ENCODE measurements around the gene TINAG.

TINAG gene, protein sequence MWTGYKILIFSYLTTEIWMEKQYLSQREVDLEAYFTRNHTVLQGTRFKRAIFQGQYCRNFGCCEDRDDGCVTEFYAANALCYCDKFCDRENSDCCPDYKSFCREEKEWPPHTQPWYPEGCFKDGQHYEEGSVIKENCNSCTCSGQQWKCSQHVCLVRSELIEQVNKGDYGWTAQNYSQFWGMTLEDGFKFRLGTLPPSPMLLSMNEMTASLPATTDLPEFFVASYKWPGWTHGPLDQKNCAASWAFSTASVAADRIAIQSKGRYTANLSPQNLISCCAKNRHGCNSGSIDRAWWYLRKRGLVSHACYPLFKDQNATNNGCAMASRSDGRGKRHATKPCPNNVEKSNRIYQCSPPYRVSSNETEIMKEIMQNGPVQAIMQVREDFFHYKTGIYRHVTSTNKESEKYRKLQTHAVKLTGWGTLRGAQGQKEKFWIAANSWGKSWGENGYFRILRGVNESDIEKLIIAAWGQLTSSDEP

DNA sequence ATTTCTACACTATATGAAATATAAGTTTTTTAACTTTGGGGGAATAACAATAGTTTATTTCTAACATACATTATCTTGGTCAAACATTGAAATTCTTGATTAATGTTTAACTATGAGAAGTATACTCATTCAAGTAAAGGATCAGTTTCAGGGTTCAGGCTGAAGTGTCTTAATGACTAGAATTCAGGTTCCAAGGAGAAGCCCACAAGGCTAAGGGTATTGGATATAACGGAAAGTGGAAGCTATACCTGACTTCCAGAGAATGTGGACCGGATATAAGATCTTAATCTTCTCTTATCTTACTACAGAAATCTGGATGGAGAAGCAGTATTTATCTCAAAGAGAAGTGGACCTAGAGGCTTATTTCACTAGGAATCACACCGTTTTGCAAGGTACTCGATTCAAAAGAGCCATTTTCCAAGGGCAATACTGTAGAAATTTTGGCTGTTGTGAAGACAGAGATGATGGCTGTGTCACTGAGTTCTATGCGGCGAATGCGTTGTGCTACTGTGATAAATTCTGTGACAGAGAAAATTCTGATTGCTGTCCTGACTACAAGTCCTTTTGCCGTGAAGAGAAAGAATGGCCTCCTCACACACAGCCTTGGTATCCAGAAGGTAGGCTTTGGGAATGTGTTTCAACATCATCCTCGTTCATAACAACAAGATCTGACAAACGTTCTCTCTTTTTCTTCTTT, at the start of gene TINAG:
TSS of gene TINAG (plus strand) at position 153 of the 697 bp plus-strand sequence. CDS start at position 263, 110 bp downstream.
- no peak for DNase-seq (ENCODE audit: low read depth)

DNA sequence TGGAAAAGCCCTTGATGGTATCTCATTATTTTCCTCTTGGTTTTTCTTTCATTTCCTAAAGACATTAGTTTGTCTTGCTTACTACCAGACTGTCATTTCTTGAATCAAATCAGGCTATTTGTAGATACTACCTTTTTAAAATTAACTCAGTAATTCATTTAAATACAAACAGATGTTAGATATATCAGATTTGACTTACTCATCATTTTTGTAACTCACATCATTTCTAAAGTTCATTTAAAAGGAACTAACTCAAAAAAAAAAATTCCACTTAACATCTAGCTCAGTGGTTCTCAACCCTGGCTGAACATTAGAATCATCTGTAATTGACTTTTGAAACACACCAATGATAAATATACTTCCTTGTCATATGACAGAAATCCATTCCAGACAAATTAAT, 48.2 kb upstream of the TINAG start:
- DNase-seq (ENCODE audit: low read depth): no peak

DNA sequence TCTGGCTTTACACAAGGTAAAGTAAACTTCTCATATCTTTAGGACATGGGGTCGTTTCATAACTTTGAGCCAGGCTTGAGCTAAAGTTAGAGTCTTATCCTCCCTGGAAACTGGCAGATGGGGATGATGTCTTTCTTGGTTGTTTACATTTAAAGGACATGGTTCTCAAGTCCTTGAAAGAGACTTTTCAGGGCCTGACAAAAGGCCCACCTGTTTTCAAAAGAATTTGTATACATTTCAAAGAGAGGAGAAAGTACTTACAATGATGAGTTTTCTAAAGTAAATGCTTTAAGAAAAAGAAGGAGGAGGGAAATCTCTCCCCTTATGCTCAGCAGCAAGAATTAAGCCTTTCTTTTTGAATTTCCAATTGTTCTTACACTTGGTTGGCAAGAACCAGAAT, 45.7 kb upstream of the TINAG start:
- no peak for DNase-seq (ENCODE audit: low read depth)

DNA sequence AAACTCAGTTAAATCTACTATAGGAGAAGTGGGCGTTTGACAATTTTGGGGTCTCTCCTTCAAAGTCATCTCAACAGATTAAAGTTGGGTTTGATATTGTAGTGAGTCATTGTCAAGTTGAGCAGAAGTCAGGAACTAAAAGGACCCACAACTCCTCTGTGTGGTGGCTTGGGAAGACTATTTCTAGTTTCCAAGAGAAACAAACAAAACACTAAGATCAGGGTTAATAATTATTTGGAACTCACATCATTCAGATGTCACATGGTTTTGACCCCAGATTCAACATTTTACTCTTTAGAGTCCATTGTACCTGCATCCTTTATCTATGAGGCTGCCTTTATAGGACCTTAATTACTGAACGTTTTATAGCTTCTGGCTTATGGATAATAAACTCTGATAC, 45.3 kb upstream of the TINAG start:
- DNase-seq (ENCODE audit: low read depth): no peak

DNA sequence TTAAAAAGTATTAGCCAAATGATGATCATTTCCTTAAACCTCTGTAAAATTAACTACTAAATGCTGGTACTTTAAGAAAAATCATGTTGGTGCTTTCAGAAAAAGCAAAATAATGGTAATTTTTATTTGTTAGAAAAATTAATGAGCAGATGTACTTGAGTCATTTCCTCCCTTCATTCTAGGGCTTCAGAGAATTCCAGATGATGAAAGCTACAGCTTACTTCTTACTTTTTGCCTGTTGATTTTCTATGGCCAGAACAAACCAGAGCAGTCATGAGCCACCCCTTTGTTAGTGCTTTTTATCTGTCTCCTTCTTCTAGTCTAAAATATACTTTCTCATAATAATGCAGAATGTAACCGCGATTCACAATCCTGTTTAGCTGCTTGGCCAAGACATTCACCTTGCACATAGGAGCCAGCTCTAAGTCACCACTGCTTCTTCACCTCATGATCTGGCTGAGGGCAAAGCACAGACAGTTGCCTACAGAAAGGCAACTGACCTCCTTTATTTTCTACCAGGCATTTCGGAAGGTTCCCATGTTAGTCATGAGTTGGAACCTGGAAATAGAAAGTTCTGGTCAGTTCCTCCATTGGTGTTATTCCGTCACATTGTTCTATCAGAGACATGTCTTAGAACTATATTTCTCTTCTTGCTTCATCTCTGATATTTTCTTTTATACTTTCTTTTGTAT, 43.5 kb upstream of the TINAG start:
- DNase-seq (ENCODE audit: low read depth): no peak

DNA sequence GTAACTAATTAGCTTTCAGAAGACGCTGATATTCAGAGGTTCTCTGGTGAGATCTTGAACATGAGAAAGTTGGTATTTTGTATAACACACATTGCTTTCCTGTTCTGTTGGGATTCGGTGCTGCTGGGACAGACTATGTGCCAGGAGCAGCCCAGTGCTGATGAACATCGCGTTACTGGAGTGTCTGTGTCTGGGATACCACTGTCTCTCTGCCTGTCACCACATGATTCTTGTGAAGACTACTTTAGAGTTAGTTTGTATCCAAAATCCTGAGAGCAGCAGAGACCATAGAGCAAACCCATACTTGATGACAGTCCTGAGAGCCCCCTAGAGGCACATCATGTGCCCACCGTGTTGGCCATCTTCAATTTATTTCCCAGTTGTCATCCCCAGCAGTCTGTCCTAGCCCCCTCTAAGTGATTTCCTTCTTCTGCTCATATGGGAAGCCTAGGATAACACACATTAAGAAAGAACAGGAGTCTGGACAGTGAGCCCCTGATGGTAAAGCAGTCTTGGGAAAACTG, 41.8 kb upstream of the TINAG start:
- no peak for DNase-seq (ENCODE audit: low read depth)

DNA sequence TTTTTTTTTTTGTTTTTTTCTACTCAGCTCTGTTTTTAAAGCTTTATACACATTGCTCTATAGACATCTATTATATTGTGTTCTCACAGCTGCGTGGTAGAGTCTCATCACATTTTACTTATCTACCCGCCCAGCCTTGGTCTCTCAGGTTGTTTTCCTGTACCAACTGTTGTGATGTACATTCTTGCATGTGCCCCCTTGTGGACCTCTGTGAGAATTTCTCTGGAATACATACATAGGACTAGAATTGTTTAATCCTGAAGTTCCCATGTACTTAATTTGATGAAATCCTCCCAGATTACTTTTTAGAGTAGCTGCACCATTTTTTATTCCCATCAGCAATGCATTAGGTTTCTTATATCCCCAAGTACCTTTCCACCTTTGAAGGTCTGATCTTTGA, 40.4 kb upstream of the TINAG start:
- DNase-seq (ENCODE audit: low read depth): no peak

DNA sequence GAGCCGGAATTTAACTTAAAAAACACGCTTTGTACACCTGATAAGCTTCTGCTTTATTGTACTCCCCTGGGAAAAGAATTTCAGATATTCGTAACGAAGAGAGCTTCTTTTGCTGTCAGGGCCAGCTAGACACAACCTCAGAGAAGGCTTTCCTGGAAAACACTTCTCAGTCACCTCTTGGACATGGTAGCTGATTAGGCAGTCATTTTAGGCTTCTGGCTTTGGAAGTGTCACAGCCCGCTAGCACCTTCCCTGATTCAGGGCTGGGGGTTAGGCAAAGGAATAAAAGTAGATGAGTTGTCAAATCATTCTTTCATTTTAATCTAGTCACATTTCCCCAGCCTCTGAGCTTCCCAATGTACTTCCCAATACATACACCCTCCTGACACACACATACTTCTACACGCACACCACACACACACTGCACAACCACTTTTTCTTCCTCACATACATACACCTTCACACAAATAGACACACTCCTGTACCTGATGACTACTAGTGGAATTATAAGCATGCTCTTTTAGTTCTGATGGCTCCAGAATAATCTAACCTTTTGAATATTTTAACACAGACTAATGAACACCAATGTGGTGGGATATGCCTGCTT, 34.9 kb upstream of the TINAG start:
- no peak for DNase-seq (ENCODE audit: low read depth)

DNA sequence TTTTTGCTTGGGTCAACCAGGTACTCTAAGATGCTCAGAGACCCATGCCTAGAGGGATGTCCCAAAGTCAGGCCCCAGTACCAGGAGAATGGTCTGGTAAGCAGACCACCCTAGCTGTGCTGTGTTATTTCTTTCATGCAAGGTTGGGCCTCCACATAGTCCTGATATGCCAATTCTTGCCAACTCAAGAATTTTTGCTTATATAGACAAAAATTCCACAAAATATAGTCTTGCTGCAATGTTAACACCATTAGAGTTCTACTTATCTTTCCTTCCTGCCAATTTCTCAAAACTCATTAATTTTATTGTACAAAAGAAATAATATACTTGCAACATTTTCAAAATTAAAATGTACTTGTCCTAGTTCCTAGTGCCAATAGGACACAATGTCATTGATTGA, 33.9 kb upstream of the TINAG start:
- DNase-seq (ENCODE audit: low read depth): no peak

DNA sequence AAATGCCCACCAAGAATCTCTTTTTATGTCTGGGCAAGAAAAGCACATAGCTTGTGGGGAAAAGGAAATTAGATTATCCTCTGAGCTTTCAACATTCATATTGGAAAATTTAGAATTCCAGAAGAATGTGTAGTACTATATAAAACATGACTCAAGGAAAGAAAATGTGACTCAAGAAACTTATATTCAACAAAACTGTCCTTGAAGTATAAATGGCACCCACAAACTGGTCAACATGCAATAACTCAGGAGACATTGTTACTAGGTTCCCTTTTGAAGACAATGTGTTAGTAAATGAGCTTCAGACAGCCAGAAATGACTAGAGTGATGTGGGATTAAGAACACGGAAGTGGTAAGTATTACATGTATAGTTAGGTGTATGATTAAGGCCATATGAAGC, 26.1 kb upstream of the TINAG start:
- DNase-seq (ENCODE audit: low read depth): no peak

DNA sequence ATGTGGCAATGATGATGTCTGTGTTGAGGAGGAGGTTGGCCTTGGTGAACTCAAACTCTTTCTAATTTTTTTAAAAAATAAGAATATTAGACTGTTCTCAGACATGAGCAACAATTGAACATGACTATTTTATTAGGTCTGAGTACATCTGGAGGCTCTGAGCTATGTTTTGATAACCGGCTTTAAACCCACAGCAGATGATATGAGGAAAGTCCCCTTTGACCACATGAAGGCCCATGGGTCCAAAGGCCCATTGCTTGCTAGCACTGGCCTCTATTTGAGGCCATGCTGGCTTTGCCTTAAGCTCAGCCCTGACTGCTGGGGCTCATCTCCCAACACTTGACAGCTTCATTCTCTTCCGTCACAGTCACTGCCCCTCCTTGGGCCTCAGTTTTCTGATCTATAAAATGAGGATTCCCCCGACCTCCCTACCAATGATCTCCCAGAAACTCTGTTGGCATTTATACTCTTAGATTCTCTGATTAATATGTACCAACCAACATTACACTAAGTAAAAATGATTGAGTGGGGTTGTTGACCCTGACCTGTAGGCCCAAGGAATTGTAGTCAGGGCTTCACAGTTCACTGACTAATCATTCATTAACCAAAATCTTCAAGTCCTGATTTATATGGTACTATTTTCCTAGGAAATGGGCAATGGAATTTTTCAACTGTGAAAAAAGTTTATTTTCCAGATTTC, 23.9 kb upstream of the TINAG start:
- no peak for DNase-seq (ENCODE audit: low read depth)

DNA sequence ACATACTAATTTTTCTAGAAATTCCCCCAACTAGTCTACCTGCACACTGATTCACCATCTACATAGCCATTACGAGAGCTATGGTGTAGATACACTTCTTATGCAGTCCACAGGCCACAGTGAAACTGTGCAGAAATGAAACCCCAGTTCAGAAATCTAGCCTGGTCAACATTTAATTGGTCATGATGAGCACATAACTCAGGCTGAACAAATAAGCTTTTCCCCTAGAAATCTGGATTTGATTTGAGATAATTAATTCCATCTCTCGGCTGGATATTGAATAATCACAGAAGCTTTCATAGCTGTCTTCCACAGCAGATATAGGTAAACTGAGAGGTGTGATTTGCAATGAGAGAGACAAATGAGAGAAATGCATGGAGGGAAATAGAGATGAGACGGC, 22.6 kb upstream of the TINAG start:
- DNase-seq (ENCODE audit: low read depth): no peak

DNA sequence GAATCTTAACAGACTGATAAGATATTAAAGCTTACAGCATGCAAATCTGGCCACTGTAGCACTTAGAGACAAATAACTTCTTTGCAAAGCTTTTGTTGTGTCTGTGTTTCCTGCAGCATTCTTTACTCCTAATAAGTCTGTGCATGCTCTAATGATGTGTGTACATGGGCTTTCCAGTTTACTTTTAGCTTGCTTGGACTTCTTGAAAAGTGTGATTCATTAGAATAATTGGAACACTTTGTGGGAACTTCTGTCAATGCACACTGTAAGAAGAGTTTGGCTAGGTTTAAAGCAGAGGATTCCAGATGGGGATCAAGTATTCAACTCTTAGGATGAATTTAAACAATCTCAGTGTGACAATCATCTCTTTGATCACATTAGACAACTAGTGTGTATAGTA, 22.1 kb upstream of the TINAG start:
- no peak for DNase-seq (ENCODE audit: low read depth)

DNA sequence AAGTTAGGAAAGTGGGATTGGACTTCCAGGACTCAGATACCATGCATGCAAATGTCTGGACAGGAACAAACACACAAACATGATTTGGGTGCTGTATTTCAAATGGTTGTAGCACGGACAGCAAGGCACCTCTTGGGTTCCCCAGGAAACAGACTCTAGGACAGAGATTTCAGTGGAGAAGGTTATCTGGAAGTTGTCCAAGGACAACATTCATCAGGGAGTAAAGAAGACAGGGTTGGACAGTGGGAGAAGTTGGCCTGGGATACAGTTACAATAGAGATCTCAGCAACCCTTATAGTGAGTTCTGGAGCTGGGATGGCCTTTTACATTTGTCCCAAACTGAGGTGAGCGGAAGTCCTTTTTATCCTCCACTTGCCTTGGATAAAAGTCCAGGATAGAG, 19.8 kb upstream of the TINAG start:
- no peak for DNase-seq (ENCODE audit: low read depth)

DNA sequence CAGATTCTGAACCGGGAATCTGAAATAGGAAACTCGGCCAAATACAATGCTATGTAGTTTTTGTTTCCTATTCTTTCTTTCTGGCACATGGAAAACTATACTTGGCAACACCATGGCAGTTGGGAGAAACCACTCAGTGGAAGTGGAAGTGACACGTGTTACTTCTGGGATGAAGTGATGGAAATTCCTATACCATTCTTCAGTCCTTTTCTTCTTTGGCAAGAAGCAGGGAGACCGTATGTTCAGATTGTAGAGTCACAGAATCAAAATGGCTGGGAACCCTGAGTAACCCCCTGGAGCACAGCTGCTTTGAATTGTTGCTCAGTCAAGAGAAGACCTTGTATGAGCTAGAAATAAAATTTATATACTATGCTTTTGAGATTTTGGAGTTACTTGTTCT, 18.8 kb upstream of the TINAG start:
- no peak for DNase-seq (ENCODE audit: low read depth)

DNA sequence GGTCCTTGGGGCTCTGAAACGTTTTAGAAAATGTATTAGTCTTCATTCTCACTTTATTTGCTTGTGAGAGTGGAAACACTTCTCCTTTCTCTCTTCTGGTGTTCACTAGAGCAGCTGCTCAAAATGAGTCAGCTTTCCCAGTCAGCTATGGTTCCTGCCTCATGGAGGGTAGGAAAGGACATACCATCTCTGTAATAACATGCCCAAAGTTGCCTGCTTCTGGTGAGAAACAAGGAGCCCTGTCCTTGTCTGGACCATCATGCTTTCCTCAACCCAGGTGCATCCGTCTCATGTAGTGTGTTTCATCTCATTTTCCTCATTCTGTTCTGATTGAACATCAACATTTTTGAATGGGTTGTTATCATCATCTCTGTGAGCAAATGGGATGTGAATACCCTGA, 17.1 kb upstream of the TINAG start:
- DNase-seq (ENCODE audit: low read depth): no peak

DNA sequence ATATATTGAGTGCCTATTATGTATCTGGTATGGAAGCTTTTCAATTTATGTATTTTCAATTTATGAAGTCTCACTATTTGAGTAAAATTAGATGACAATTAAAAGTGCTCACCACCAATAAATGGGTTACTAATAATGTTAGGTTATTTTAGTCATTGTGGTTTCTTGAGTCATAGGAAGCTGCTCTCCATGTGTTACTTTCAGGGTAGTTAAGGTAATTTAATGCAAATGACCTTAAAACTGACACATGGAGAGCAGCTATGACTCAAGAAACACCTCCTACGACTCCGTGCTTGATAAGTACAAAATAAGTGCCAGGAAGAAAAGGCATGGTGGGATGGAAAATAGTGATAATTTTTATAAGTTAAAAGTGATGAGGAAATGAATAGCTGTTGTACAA, 16.5 kb upstream of the TINAG start:
- DNase-seq (ENCODE audit: low read depth): no peak

DNA sequence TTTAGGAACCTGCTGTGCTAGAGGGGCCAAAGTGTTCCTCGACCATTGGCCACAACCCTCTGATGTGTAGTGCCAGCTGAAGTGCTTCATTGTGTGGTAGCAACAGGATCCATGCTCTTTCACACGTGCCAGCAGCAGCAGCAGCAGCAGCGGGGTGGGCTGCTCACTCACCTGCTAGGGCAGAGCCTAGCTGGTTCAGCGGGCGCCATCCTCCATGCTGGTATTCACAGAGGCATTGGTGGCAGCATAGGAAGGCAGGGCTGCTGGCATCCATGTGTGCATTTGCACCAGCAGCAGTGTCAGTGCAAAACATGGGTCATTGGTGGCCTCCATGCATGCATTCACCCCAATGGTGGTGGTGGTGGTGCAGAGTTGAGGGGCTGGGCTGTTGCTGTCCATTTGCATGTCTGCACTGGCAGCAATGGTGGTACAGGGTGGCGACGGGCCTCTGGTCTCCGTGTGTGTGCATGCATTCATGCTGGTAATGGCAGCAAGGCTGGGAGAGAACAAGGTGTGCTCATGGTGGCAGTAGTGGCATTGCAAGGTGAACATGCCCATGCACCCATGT, 13.2 kb upstream of the TINAG start:
- no peak for DNase-seq (ENCODE audit: low read depth)

DNA sequence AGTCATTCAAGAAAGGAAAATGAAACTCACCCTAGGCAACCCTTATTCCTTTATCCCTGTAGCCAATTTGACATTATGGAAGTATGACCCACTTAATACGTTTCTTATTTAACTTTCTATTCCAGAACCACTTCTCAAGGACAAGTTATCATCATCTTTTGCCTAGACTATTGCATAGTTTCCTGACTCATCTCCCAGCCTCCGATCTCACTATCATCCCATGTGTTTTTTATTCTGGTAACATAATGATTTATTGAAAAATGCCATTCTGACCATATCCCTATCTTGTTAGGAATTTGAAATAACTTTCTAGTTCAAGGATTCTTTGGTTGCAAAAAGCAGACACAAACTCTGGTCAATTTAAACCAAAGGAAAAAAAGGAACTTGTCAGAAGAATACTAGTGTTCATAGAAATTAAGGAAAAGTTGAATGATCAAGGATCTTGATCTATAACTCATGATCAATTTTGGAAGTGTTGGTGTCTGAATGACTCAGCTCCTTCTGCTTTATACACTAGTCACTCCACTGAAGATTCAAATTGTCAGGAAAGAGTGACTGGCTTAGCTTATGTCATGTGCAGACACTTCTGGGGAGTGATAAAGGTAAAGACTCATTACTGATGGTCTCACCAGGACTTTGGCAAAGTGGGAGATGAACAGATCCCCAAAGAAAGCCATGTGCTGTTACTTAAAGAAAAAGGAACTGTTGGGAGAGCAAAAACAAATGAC, 8.5 kb upstream of the TINAG start:
- no peak for DNase-seq (ENCODE audit: low read depth)

DNA sequence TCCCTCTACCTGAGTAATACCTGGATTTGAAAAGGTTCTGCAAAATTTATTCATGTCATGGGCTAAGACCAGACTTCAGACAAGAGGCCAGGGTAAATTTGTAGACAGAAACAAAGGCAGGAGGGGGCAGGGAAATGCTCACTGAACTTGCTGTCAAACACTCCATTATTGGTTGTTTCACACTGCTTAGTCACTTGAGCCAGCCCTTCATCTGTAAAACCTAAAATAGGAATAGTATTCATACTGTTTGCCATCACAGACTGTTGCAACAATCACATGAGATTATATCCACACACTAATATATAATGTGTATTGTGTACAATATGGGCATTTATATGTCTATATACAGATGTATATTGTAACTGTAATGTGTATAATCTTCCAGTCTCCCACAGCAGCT, 6.5 kb upstream of the TINAG start:
- no peak for DNase-seq (ENCODE audit: low read depth)

DNA sequence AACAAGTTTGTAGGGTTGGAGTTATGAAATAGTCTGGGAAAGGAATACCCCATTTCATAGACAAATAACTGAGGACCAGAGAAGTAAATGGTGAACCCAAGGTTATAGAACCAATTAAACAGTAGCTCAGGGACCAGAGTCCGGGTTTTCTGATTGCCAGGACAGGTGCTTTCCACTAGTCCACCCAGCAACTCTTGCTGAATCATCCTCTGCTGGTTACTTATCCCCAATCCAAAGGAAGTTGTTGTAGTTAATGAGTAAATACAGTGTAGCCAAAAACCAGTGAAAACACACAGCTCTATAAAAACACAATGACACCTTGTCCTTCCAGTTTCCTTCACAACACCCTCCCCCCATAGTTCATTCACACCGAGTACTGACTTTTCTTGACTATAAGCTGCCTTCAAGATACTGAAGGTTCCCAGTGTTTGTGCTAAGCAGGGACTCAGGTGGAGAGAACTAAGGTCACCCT, 766 bp upstream of the TINAG start:
- DNase-seq (ENCODE audit: low read depth): no peak
